ENCODE measurements around the gene RYR2. TPM values are rescaled to one million over a fixed set of nuclear protein-coding genes. Genes with fewer than 3 reads are reported as not detected.

RYR2 gene
- total RNA-seq, 1 experiment from 2014 or later, result 0.90 TPM

- TF ChIP-seq, protein P1, sequence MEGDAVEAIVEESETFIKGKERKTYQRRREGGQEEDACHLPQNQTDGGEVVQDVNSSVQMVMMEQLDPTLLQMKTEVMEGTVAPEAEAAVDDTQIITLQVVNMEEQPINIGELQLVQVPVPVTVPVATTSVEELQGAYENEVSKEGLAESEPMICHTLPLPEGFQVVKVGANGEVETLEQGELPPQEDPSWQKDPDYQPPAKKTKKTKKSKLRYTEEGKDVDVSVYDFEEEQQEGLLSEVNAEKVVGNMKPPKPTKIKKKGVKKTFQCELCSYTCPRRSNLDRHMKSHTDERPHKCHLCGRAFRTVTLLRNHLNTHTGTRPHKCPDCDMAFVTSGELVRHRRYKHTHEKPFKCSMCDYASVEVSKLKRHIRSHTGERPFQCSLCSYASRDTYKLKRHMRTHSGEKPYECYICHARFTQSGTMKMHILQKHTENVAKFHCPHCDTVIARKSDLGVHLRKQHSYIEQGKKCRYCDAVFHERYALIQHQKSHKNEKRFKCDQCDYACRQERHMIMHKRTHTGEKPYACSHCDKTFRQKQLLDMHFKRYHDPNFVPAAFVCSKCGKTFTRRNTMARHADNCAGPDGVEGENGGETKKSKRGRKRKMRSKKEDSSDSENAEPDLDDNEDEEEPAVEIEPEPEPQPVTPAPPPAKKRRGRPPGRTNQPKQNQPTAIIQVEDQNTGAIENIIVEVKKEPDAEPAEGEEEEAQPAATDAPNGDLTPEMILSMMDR (IDR thresholded peaks at IDR 0.05; ENCODE audit: unreplicated experiment), result no peak
- intact Hi-C loops (cut with micrococcal nuclease; ENCODE audit: unreplicated experiment), result no loop called here
- Mint-ChIP-seq H3K4me1 (ENCODE audit: low read depth, unreplicated experiment) (no peaks in the 10 kb centered on the region), H3K9me3 (ENCODE audit: low read depth, unreplicated experiment) (peaks cover 27% of the 10 kb centered on the region), H3K36me3 (ENCODE audit: insufficient read depth, unreplicated experiment) (no peaks in the 10 kb centered on the region), H3K4me3 (ENCODE audit: low read depth, unreplicated experiment) (no peak overlapping the region), H3K27ac (ENCODE audit: unreplicated experiment) (no peak overlapping the region), H3K27me3 (ENCODE audit: unreplicated experiment) (no peaks in the 10 kb centered on the region)
- CTCF ChIA-PET, result no interaction called here
- DNase-seq, result no peak
- BruUV-seq (replicated peaks), result no TSS peak
Observed at GRCh38 chr1:237070519-237070918, 28.5 kb downstream of the RYR2 start.

DNA sequence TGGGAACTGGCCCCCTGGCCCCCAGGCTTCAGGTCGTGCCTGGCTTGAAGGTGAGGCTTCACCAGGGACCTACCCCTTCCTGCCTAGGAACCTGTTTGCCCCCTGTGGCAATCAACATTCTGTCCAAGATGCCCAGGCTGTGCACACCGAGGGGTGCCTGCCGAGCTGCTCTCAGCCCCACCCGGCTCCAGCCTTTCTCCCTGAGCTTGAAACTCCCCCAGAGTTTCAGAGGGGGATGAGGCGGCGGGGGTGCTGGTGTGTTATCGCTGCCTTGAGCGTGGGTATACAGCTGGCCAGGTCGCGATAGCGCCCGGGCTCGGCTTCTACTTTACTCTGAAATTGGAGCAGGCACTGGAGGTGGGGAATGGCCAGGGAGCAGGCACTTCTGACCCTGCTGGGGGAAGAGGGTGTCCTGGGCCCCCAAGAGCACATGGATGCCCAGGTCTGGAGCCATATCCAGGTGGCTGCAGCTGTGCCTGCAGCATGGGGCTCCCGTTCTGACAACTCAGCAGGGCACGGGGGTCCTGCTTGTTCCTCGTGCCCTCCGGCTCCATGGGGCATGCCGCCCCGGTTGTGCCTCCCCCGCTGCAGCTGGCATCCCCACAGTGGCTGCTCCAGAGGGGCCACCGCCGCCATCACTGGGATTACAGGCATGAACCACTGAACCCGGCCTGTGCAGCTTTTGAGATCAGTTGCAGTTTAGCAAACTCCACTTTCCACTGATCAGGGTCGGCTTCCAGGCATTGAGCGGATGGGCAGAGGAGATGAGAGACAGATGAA is 29.8 kb downstream of the RYR2 start:
- Mint-ChIP-seq H3K27ac (ENCODE audit: unreplicated experiment) (no peak overlapping the region), H3K36me3 (ENCODE audit: insufficient read depth, unreplicated experiment) (no peaks in the 10 kb centered on the region), H3K4me3 (ENCODE audit: low read depth, unreplicated experiment) (no peak overlapping the region), H3K4me1 (ENCODE audit: low read depth, unreplicated experiment) (no peaks in the 10 kb centered on the region), H3K27me3 (ENCODE audit: unreplicated experiment) (no peaks in the 10 kb centered on the region), H3K9me3 (ENCODE audit: low read depth, unreplicated experiment) (peaks cover 25% of the 10 kb centered on the region)
- intact Hi-C loops (cut with micrococcal nuclease; ENCODE audit: unreplicated experiment), result no loop called here
- DNase-seq, result no peak
- no TSS peak for BruUV-seq (replicated peaks)
- CTCF ChIA-PET, result no interaction called here
- TF ChIP-seq, protein P1 (IDR thresholded peaks at IDR 0.05; ENCODE audit: unreplicated experiment), result no peak

DNA sequence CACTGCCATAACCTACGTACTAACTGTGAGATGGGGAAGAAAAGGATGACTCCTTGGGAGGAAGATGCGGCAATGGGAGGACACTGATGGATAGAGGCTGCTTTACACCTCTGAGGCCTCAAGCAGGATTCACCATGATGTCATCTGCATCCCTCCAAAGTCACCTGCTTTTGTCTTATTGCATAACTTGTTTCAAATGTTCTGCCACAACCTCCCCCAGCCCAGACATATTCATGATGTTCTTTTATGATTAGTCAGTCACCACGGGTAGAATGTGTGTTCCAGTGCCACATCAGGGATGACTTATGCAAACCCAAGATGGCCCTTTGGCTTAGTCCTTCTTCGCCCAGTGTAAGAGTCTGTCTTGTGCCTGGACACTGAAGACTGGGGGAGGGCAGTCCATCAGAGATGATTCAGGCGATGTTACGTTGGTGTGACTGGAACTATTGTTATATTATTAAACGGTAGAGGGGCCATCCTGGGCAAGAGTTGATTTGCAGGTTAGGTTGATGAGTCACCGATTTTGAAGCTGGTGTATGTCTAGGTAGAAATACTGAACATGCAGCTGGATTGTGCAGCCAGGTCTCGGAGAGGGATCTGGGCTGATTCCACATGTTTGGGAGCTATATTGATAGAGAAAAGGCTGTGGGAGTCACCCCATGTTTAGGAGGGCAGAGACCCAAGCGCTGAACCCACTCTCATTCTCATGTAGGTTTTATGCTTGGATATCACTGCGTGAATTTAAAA is 32.6 kb downstream of the RYR2 start:
- no peak overlapping the region for H3K4me3 Mint-ChIP-seq (ENCODE audit: low read depth, unreplicated experiment)
- TF ChIP-seq, protein P1 (IDR thresholded peaks at IDR 0.05; ENCODE audit: unreplicated experiment), result no peak
- H3K27me3 Mint-ChIP-seq (ENCODE audit: unreplicated experiment), result no peaks in the 10 kb centered on the region
- no peak overlapping the region for H3K27ac Mint-ChIP-seq (ENCODE audit: unreplicated experiment)
- no peaks in the 10 kb centered on the region for H3K36me3 Mint-ChIP-seq (ENCODE audit: insufficient read depth, unreplicated experiment)
- peaks cover 11% of the 10 kb centered on the region for H3K9me3 Mint-ChIP-seq (ENCODE audit: low read depth, unreplicated experiment)
- DNase-seq, result no peak
- no TSS peak for BruUV-seq (replicated peaks)
- CTCF ChIA-PET, result interaction anchor here (0.5 kb wide), 1 partner anchor 968 kb away, joined by 5 read pairs; no protein-coding TSS in a partner anchor
- intact Hi-C loops (cut with micrococcal nuclease; ENCODE audit: unreplicated experiment), result no loop called here
- no peaks in the 10 kb centered on the region for H3K4me1 Mint-ChIP-seq (ENCODE audit: low read depth, unreplicated experiment)

DNA sequence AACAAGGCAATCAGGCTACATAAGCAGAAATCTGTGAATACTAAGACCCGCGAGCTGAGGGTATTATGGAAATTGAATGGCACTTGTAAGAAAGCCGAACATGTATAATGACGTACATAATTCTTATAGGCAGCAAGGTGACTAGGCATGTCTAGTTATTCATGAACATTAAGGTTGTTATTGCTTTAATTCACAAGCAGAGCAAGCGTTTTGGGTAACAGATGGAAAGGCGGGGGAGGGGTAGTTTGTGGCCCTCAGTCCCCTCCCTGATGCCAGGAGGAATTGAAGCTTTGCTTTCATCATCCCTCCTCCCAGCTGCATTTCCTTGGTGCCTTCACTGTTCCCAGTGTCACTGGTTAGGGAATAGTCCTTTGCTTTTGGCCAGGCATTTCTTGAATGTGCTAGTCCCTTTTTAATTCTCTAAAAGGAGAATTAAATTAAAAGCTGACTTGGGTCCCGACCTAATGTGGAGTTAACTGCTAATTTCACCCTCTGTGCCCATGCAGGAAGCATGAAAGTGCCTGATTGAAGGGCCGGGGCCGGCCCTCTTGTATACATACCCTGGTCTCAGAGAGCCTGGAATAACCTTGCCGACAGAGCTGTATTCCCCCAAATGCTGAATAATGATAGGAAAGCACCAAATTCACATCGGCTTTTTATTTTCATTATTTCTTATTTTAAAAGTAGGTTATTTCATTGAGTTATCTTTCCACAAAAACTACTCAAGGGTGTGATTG is 42.5 kb downstream of the RYR2 start:
- no peak overlapping the region for H3K4me3 Mint-ChIP-seq (ENCODE audit: low read depth, unreplicated experiment)
- peaks cover 9% of the 10 kb centered on the region for H3K9me3 Mint-ChIP-seq (ENCODE audit: low read depth, unreplicated experiment)
- CTCF ChIA-PET, result no interaction called here
- DNase-seq, result no peak
- TF ChIP-seq, protein P1 (IDR thresholded peaks at IDR 0.05; ENCODE audit: unreplicated experiment), result no peak
- H3K36me3 Mint-ChIP-seq (ENCODE audit: insufficient read depth, unreplicated experiment), result no peaks in the 10 kb centered on the region
- BruUV-seq (replicated peaks), result no TSS peak
- peaks cover 13% of the 10 kb centered on the region for H3K27me3 Mint-ChIP-seq (ENCODE audit: unreplicated experiment)
- intact Hi-C loops (cut with micrococcal nuclease; ENCODE audit: unreplicated experiment), result no loop called here
- H3K4me1 Mint-ChIP-seq (ENCODE audit: low read depth, unreplicated experiment), result no peaks in the 10 kb centered on the region
- no peak overlapping the region for H3K27ac Mint-ChIP-seq (ENCODE audit: unreplicated experiment)

Measured in Calu3 (cell line).